ENCODE measurements around the gene PCMTD2.
A peak's percentile ranks its signal among the peaks of the same experiment; 100 is the strongest.
"Not testable (repeated sequence)": the region's sequence is repeated elsewhere in the genome, so short reads cannot be mapped to it uniquely, and the experiment has no call there.

Gene PCMTD2

GRCh38 chr20:64277571-64278316, 22.2 kb downstream of the PCMTD2 start:
- Mint-ChIP-seq H3K27ac (ENCODE audit: low read depth) (no peak overlapping the region), H3K4me3 (no peak overlapping the region), H3K36me3 (ENCODE audit: insufficient read depth) (peaks cover 9% of the 10 kb centered on the region), H3K27me3 (no peaks in the 10 kb centered on the region), H3K4me1 (peaks cover 25% of the 10 kb centered on the region), H3K9me3 (no peaks in the 10 kb centered on the region)
- ATAC-seq (replicated peaks; ENCODE audit: extremely low read depth, poor library complexity, severe bottlenecking) (no peak), DNase-seq (ENCODE audit: low spot score in 2 of 2) (no peak)

GRCh38 chr20:64278317-64278681, 22.8 kb downstream of the PCMTD2 start:
- no peak overlapping the region for H3K4me3 Mint-ChIP-seq
- peaks cover 25% of the 10 kb centered on the region for H3K4me1 Mint-ChIP-seq
- H3K27me3 Mint-ChIP-seq, result no peaks in the 10 kb centered on the region
- H3K36me3 Mint-ChIP-seq (ENCODE audit: insufficient read depth), result peaks cover 8% of the 10 kb centered on the region
- H3K9me3 Mint-ChIP-seq, result no peaks in the 10 kb centered on the region
- no peak overlapping the region for H3K27ac Mint-ChIP-seq (ENCODE audit: low read depth)
- ATAC-seq (replicated peaks; ENCODE audit: extremely low read depth, poor library complexity, severe bottlenecking) (no peak), DNase-seq (ENCODE audit: low spot score in 2 of 2) (no peak)

- ATAC-seq (replicated peaks; ENCODE audit: extremely low read depth, poor library complexity, severe bottlenecking), result no peak
- Mint-ChIP-seq H3K27me3 (no peaks in the 10 kb centered on the region), H3K27ac (ENCODE audit: low read depth) (no peak overlapping the region), H3K4me3 (no peak overlapping the region), H3K4me1 (peaks cover 25% of the 10 kb centered on the region), H3K36me3 (ENCODE audit: insufficient read depth) (peaks cover 5% of the 10 kb centered on the region), H3K9me3 (no peaks in the 10 kb centered on the region)
- DNase-seq (ENCODE audit: low spot score in 2 of 2), result no peak
Observed at GRCh38 chr20:64279826-64280459, 24.4 kb downstream of the PCMTD2 start.

- Mint-ChIP-seq H3K9me3 (no peaks in the 10 kb centered on the region), H3K4me1 (peaks cover 25% of the 10 kb centered on the region), H3K4me3 (no peak overlapping the region), H3K27me3 (no peaks in the 10 kb centered on the region), H3K36me3 (ENCODE audit: insufficient read depth) (peaks cover 6% of the 10 kb centered on the region), H3K27ac (ENCODE audit: low read depth) (no peak overlapping the region)
- no peak for ATAC-seq (replicated peaks; ENCODE audit: extremely low read depth, poor library complexity, severe bottlenecking)
- DNase-seq (ENCODE audit: low spot score in 2 of 2), result no peak
Observed at GRCh38 chr20:64280460-64280843, 24.9 kb downstream of the PCMTD2 start.

- H3K4me3 Mint-ChIP-seq, result no peak overlapping the region
- H3K27me3 Mint-ChIP-seq, result no peaks in the 10 kb centered on the region
- H3K4me1 Mint-ChIP-seq, result peaks cover 24% of the 10 kb centered on the region
- peaks cover 12% of the 10 kb centered on the region for H3K36me3 Mint-ChIP-seq (ENCODE audit: insufficient read depth)
- no peak for ATAC-seq (replicated peaks; ENCODE audit: extremely low read depth, poor library complexity, severe bottlenecking)
- H3K9me3 Mint-ChIP-seq, result no peaks in the 10 kb centered on the region
- no peak for DNase-seq (ENCODE audit: low spot score in 2 of 2)
- H3K27ac Mint-ChIP-seq (ENCODE audit: low read depth), result no peak overlapping the region
Observed at GRCh38 chr20:64283646-64284045, 28.1 kb downstream of the PCMTD2 start.

GRCh38 chr20:64285579-64286446, 30.3 kb downstream of the PCMTD2 start:
- peaks cover 12% of the 10 kb centered on the region for H3K36me3 Mint-ChIP-seq (ENCODE audit: insufficient read depth)
- not testable (repeated sequence) for H3K4me1 Mint-ChIP-seq; H3K4me3 Mint-ChIP-seq; H3K27me3 Mint-ChIP-seq; H3K9me3 Mint-ChIP-seq; H3K27ac Mint-ChIP-seq (ENCODE audit: low read depth)
- peak; percentile 55 to 78 for DNase-seq (ENCODE audit: low spot score in 2 of 2)
- peak; percentile 56 for ATAC-seq (replicated peaks; ENCODE audit: extremely low read depth, poor library complexity, severe bottlenecking)

GRCh38 chr20:64286447-64287263, 31.1 kb downstream of the PCMTD2 start:
- not testable (repeated sequence) for H3K9me3 Mint-ChIP-seq; H3K4me1 Mint-ChIP-seq; H3K4me3 Mint-ChIP-seq; H3K27me3 Mint-ChIP-seq; H3K27ac Mint-ChIP-seq (ENCODE audit: low read depth); DNase-seq (ENCODE audit: low spot score in 2 of 2)
- peaks cover 12% of the 10 kb centered on the region for H3K36me3 Mint-ChIP-seq (ENCODE audit: insufficient read depth)
- ATAC-seq (replicated peaks; ENCODE audit: extremely low read depth, poor library complexity, severe bottlenecking), result peak; percentile 18

GRCh38 chr20:64287264-64287590, 31.7 kb downstream of the PCMTD2 start:
- not testable (repeated sequence) for H3K27me3 Mint-ChIP-seq; ATAC-seq (replicated peaks; ENCODE audit: extremely low read depth, poor library complexity, severe bottlenecking); H3K9me3 Mint-ChIP-seq; H3K4me3 Mint-ChIP-seq; DNase-seq (ENCODE audit: low spot score in 2 of 2); H3K4me1 Mint-ChIP-seq; H3K27ac Mint-ChIP-seq (ENCODE audit: low read depth)
- peaks cover 12% of the 10 kb centered on the region for H3K36me3 Mint-ChIP-seq (ENCODE audit: insufficient read depth)

- not testable (repeated sequence) for DNase-seq (ENCODE audit: low spot score in 2 of 2); H3K4me3 Mint-ChIP-seq; H3K4me1 Mint-ChIP-seq; ATAC-seq (replicated peaks; ENCODE audit: extremely low read depth, poor library complexity, severe bottlenecking); H3K9me3 Mint-ChIP-seq; H3K27me3 Mint-ChIP-seq; H3K27ac Mint-ChIP-seq (ENCODE audit: low read depth); H3K36me3 Mint-ChIP-seq (ENCODE audit: insufficient read depth)
Observed at GRCh38 chr20:64292167-64292566, 36.6 kb downstream of the PCMTD2 start.

GRCh38 chr20:64303086-64303485, 47.5 kb downstream of the PCMTD2 start:
- H3K36me3 Mint-ChIP-seq (ENCODE audit: insufficient read depth); H3K27ac Mint-ChIP-seq (ENCODE audit: low read depth); DNase-seq (ENCODE audit: low spot score in 2 of 2); ATAC-seq (replicated peaks; ENCODE audit: extremely low read depth, poor library complexity, severe bottlenecking); H3K27me3 Mint-ChIP-seq; H3K9me3 Mint-ChIP-seq; H3K4me1 Mint-ChIP-seq; H3K4me3 Mint-ChIP-seq: not testable (repeated sequence)

GRCh38 chr20:64313761-64314160, 58.2 kb downstream of the PCMTD2 start:
- not testable (repeated sequence) for DNase-seq (ENCODE audit: low spot score in 2 of 2); ATAC-seq (replicated peaks; ENCODE audit: extremely low read depth, poor library complexity, severe bottlenecking); H3K27ac Mint-ChIP-seq (ENCODE audit: low read depth); H3K4me1 Mint-ChIP-seq; H3K9me3 Mint-ChIP-seq; H3K36me3 Mint-ChIP-seq (ENCODE audit: insufficient read depth); H3K4me3 Mint-ChIP-seq
- peaks cover 16% of the 10 kb centered on the region for H3K27me3 Mint-ChIP-seq

GRCh38 chr20:64315381-64315780, 59.8 kb downstream of the PCMTD2 start:
- not testable (repeated sequence) for H3K4me3 Mint-ChIP-seq; ATAC-seq (replicated peaks; ENCODE audit: extremely low read depth, poor library complexity, severe bottlenecking); H3K9me3 Mint-ChIP-seq; DNase-seq (ENCODE audit: low spot score in 2 of 2); H3K27ac Mint-ChIP-seq (ENCODE audit: low read depth); H3K36me3 Mint-ChIP-seq (ENCODE audit: insufficient read depth); H3K4me1 Mint-ChIP-seq
- H3K27me3 Mint-ChIP-seq, result peaks cover 18% of the 10 kb centered on the region
